ENCODE data around the gene SLC6A19. TPM values are rescaled to one million over a fixed set of nuclear protein-coding genes. Genes with fewer than 3 reads are reported as not detected.

Gene SLC6A19
- total RNA-seq, 1 experiment from 2014 or later, result not detected

DNA sequence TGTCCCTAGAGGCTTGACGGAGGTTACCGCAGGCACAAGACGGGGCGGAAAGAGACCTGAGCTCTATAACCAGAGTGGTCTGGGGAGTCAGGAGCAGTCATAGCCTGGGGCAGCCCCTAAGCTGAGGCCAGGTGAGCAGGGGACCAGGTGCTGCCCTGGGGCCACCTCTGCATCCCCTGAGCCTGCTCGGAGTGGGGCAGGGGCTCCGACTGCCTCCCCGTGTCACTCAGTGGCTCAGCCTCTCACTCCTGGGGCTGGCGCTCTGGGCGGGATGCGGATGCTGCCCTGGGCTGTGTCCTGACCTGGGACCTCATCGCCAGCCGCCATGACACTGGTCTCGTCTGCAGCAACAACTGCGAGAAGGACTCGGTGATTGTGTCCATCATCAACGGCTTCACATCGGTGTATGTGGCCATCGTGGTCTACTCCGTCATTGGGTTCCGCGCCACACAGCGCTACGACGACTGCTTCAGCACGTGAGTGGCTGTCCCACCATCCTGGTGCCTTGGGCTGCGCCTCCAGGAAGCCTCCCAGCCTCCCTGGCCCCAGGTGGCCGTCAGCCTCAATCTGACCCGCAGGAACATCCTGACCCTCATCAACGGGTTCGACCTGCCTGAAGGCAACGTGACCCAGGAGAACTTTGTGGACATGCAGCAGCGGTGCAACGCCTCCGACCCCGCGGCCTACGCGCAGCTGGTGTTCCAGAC lies 15.0 kb downstream of the SLC6A19 start:
- ChIA-PET POLR2A (ENCODE audit: low non-redundant PET) (no interaction called here), CTCF (no interaction called here)
- TF ChIP-seq, protein P1, sequence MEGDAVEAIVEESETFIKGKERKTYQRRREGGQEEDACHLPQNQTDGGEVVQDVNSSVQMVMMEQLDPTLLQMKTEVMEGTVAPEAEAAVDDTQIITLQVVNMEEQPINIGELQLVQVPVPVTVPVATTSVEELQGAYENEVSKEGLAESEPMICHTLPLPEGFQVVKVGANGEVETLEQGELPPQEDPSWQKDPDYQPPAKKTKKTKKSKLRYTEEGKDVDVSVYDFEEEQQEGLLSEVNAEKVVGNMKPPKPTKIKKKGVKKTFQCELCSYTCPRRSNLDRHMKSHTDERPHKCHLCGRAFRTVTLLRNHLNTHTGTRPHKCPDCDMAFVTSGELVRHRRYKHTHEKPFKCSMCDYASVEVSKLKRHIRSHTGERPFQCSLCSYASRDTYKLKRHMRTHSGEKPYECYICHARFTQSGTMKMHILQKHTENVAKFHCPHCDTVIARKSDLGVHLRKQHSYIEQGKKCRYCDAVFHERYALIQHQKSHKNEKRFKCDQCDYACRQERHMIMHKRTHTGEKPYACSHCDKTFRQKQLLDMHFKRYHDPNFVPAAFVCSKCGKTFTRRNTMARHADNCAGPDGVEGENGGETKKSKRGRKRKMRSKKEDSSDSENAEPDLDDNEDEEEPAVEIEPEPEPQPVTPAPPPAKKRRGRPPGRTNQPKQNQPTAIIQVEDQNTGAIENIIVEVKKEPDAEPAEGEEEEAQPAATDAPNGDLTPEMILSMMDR (conservative IDR thresholded peaks at IDR 0.05; ENCODE audit: low read depth, low read length), result no peak
- TF ChIP-seq EZH2 (IDR thresholded peaks at IDR 0.05; ENCODE audit: borderline replicate concordance, low read depth, low read length, poor library complexity, severe bottlenecking), result no peak
- no peaks in the 10 kb centered on the region for H3K9me3 ChIP-seq (ENCODE audit: low read depth, low read length, poor library complexity, severe bottlenecking)
- H3K27me3 ChIP-seq (replicated peaks; ENCODE audit: insufficient read depth, low read depth, low read length, poor library complexity), result no peaks in the 10 kb centered on the region
- intact Hi-C loops (cut with micrococcal nuclease; ENCODE audit: unreplicated experiment), result no loop called here
- no peaks in the 10 kb centered on the region for H3K36me3 ChIP-seq (ENCODE audit: insufficient read depth, low read length, poor library complexity, severe bottlenecking)
- H3K4me3 ChIP-seq (ENCODE audit: low read depth, low read length, poor library complexity, severe bottlenecking), result no peak overlapping the region
- H3K4me1 ChIP-seq (ENCODE audit: insufficient read depth, low read length, poor library complexity, severe bottlenecking), result no peaks in the 10 kb centered on the region
- BruUV-seq (replicated peaks), result no TSS peak
- no peak overlapping the region for H3K27ac ChIP-seq (ENCODE audit: low read depth, low read length, poor library complexity, severe bottlenecking)
- no peak for DNase-seq (ENCODE audit: low spot score)

GRCh38 chr5:1216918-1217295 lies 15.5 kb downstream of the SLC6A19 start:
- intact Hi-C loops (cut with micrococcal nuclease; ENCODE audit: unreplicated experiment), result no loop called here
- ChIA-PET CTCF (no interaction called here), POLR2A (ENCODE audit: low non-redundant PET) (no interaction called here)
- TF ChIP-seq EZH2 (IDR thresholded peaks at IDR 0.05; ENCODE audit: borderline replicate concordance, low read depth, low read length, poor library complexity, severe bottlenecking), result no peak
- TF ChIP-seq, protein P1 (conservative IDR thresholded peaks at IDR 0.05; ENCODE audit: low read depth, low read length), result no peak
- no peak overlapping the region for H3K4me3 ChIP-seq (ENCODE audit: low read depth, low read length, poor library complexity, severe bottlenecking)
- no peaks in the 10 kb centered on the region for H3K27me3 ChIP-seq (replicated peaks; ENCODE audit: insufficient read depth, low read depth, low read length, poor library complexity)
- H3K27ac ChIP-seq (ENCODE audit: low read depth, low read length, poor library complexity, severe bottlenecking), result no peak overlapping the region
- DNase-seq (ENCODE audit: low spot score), result no peak
- no peaks in the 10 kb centered on the region for H3K36me3 ChIP-seq (ENCODE audit: insufficient read depth, low read length, poor library complexity, severe bottlenecking)
- no TSS peak for BruUV-seq (replicated peaks)
- H3K4me1 ChIP-seq (ENCODE audit: insufficient read depth, low read length, poor library complexity, severe bottlenecking), result no peaks in the 10 kb centered on the region
- H3K9me3 ChIP-seq (ENCODE audit: low read depth, low read length, poor library complexity, severe bottlenecking), result no peaks in the 10 kb centered on the region

GRCh38 chr5:1217596-1218206 lies 16.3 kb downstream of the SLC6A19 start:
- H3K27ac ChIP-seq (ENCODE audit: low read depth, low read length, poor library complexity, severe bottlenecking), result no peak overlapping the region
- TF ChIP-seq, protein P1 (conservative IDR thresholded peaks at IDR 0.05; ENCODE audit: low read depth, low read length), result no peak; the same call in 1 of the 2 replicates
- TF ChIP-seq EZH2 (IDR thresholded peaks at IDR 0.05; ENCODE audit: borderline replicate concordance, low read depth, low read length, poor library complexity, severe bottlenecking), result no peak
- BruUV-seq (replicated peaks), result no TSS peak
- H3K27me3 ChIP-seq (replicated peaks; ENCODE audit: insufficient read depth, low read depth, low read length, poor library complexity), result no peaks in the 10 kb centered on the region
- H3K4me3 ChIP-seq (ENCODE audit: low read depth, low read length, poor library complexity, severe bottlenecking), result no peak overlapping the region
- peak; percentile 55 for DNase-seq (ENCODE audit: low spot score)
- H3K9me3 ChIP-seq (ENCODE audit: low read depth, low read length, poor library complexity, severe bottlenecking), result no peaks in the 10 kb centered on the region
- POLR2A ChIA-PET (ENCODE audit: low non-redundant PET), result no interaction called here
- intact Hi-C loops (cut with micrococcal nuclease; ENCODE audit: unreplicated experiment), result no loop called here
- CTCF ChIA-PET, result no interaction called here
- no peaks in the 10 kb centered on the region for H3K4me1 ChIP-seq (ENCODE audit: insufficient read depth, low read length, poor library complexity, severe bottlenecking)
- no peaks in the 10 kb centered on the region for H3K36me3 ChIP-seq (ENCODE audit: insufficient read depth, low read length, poor library complexity, severe bottlenecking)

All from A673 (cell line).